HCT116 (cell line): ENCODE data around the gene AGAP5. TPM values are rescaled to one million over a fixed set of nuclear protein-coding genes. Genes with fewer than 3 reads are reported as not detected.
"Not testable (repeated sequence)": the region's sequence is repeated elsewhere in the genome, so short reads cannot be mapped to it uniquely, and the experiment has no call there.

ENCODE experiments used
- ATAC-seq: fragments of 200-7000 bp; cut with Tn5 transposase; 2 replicates; pipeline ENCODE4 v1.9.1; 2020; ENCODE audit warnings: mild to moderate bottlenecking, moderate library complexity
- BruUV-seq: library from RNA; stranded (reverse); fragments of 400-500 nt; replicated peaks from 2 replicates; lab custom pipeline; 2021; lab: Mats Ljungman, UMichigan
- CTCF ChIA-PET: fragments of 300-600 bp; sonication (Branson Sonifier 250); formaldehyde crosslinking; loops from one replicate; lab custom pipeline; 2021; ENCODE audit warnings: antibody characterized with exemption; lab: Charles Lee
- POLR2A ChIA-PET: fragments of 300-600, 350-600 bp; sonication (Branson Sonifier 250); formaldehyde crosslinking; loops from one replicate; lab custom pipeline; 2021; ENCODE audit warnings: antibody characterized with exemption; lab: Charles Lee
- RAD21 ChIA-PET, 2 experiments: fragments of 300-600 bp; sonication (Branson Sonifier 250); formaldehyde crosslinking; loops; one replicate each; lab custom pipeline; 2023; ENCODE audit warnings: low total read pairs in 2 of 2; ENCODE audit not compliant: uncharacterized antibody in 2 of 2, unreplicated experiment in 2 of 2, low non-redundant PET in 1 of 2; lab: Charles Lee
- DNase-seq: peaks from one replicate; pipeline ENCODE4 v3.0.0-alpha.2; 2010; ENCODE audit warnings: low read depth, low spot score
- H2AFZ ChIP-seq: fragments of 200-600 bp; shearing (Covaris generic), sonication (generic); 2 replicates; pipeline ENCODE4 v1.6.1; 2017; ENCODE audit warnings: low read depth, mixed run types, mixed read lengths, antibody characterized with exemption, low read length; ENCODE audit not compliant: poor library complexity, severe bottlenecking
- H3K27ac ChIP-seq: 2 replicates; pipeline ENCODE4 v1.5.1; 2012; ENCODE audit warnings: low read depth, low read length
- H3K27me3 ChIP-seq: fragments of 200-600 bp; sonication (generic); 2 replicates; pipeline ENCODE4 v1.6.1; 2016; ENCODE audit warnings: mixed run types, low read length, mixed read lengths; ENCODE audit not compliant: insufficient read depth
- H3K36me3 ChIP-seq, 2 experiments: fragments of 200-500 bp in 1 of 2; fragments of 200-600 bp in 1 of 2; sonication (Bioruptor generic) in 1 of 2; sonication (generic) in 1 of 2; 2 replicates each; pipeline versions ENCODE4 v1.5.1 to v1.6.1; 2014 to 2016; ENCODE audit warnings: low read length in 2 of 2, inconsistent platforms in 1 of 2, mixed read lengths in 1 of 2, mixed run types in 1 of 2; ENCODE audit not compliant: insufficient read depth in 2 of 2, control insufficient read depth in 1 of 2
- H3K4me1 ChIP-seq, 2 experiments: fragments of 200-600 bp in 1 of 2; sonication (generic) in 1 of 2; 2 replicates each; pipeline versions ENCODE4 v1.5.1 to v1.6.1; 2012 to 2017; ENCODE audit warnings: low read length in 2 of 2, inconsistent platforms in 1 of 2, mild to moderate bottlenecking in 1 of 2, mixed read lengths in 1 of 2, mixed run types in 1 of 2, moderate library complexity in 1 of 2; ENCODE audit not compliant: insufficient read depth in 2 of 2, control insufficient read depth in 1 of 2
- H3K4me2 ChIP-seq: fragments of 200-600 bp; sonication (generic); 2 replicates; pipeline ENCODE4 v1.6.1; 2017; ENCODE audit warnings: mixed run types, low read length, mixed read lengths
- H3K4me3 ChIP-seq, 2 experiments: fragments of 200-600 bp in 1 of 2; sonication (generic) in 1 of 2; replicated peaks in 1 of 2; 2 replicates each; pipeline ENCODE4 v1.5.1; 2011 to 2016; ENCODE audit warnings: low read length in 2 of 2, control low read depth in 1 of 2, low read depth in 1 of 2, mild to moderate bottlenecking in 1 of 2, mixed read lengths in 1 of 2, mixed run types in 1 of 2
- H3K79me2 ChIP-seq: fragments of 200-600 bp; sonication (generic); 2 replicates; pipeline ENCODE4 v1.6.1; 2017; ENCODE audit warnings: mild to moderate bottlenecking, mixed run types, low read length, moderate library complexity, mixed read lengths; ENCODE audit not compliant: insufficient read depth
- H3K9ac ChIP-seq: fragments of 200-600 bp; sonication (generic); 2 replicates; pipeline ENCODE4 v1.6.1; 2016; ENCODE audit warnings: low read length, mixed read lengths
- H3K9me2 ChIP-seq: fragments of 200-600 bp; sonication (generic), shearing (Covaris generic); 2 replicates; pipeline ENCODE4 v1.6.1; 2017; ENCODE audit warnings: mixed run types, mild to moderate bottlenecking, moderate library complexity; ENCODE audit not compliant: insufficient read depth
- H3K9me3 ChIP-seq, 2 experiments: fragments of 200-500 bp in 1 of 2; fragments of 200-600 bp in 1 of 2; sonication (Bioruptor generic) in 1 of 2; sonication (generic) in 1 of 2; 2 replicates each; pipeline ENCODE4 v1.6.1; 2014 to 2017; ENCODE audit warnings: low read length in 2 of 2, mixed read lengths in 2 of 2, inconsistent platforms in 1 of 2, low read depth in 1 of 2, mild to moderate bottlenecking in 1 of 2, mixed run types in 1 of 2, moderate library complexity in 1 of 2; ENCODE audit not compliant: control insufficient read depth in 1 of 2, insufficient read depth in 1 of 2
- H4K20me1 ChIP-seq: fragments of 200-600 bp; sonication (generic), shearing (Covaris generic); 2 replicates; pipeline ENCODE4 v1.6.1; 2017; ENCODE audit warnings: mixed run types, mild to moderate bottlenecking, moderate library complexity; ENCODE audit not compliant: insufficient read depth
- CBX3 ChIP-seq: IDR thresholded peaks from 2 replicates; pipeline ENCODE4 v1.6.1; 2012; ENCODE audit warnings: low read depth
- EGR1 ChIP-seq: IDR thresholded peaks from 2 replicates; pipeline ENCODE4 v1.6.1; 2012; ENCODE audit warnings: low read depth
- ELF1 ChIP-seq: IDR thresholded peaks from 2 replicates; pipeline ENCODE4 v1.6.1; 2012; ENCODE audit warnings: low read depth, borderline replicate concordance
- JUND ChIP-seq: IDR thresholded peaks from 2 replicates; pipeline ENCODE4 v1.6.1; 2012
- POLR2A ChIP-seq: IDR thresholded peaks from 2 replicates; pipeline ENCODE4 v1.7.0; 2011; ENCODE audit warnings: borderline replicate concordance; ENCODE audit not compliant: insufficient read depth, insufficient read length; ENCODE audit errors: extremely low read depth
- POLR2AphosphoS5 ChIP-seq: IDR thresholded peaks from 2 replicates; pipeline ENCODE4 v1.6.1; 2011; ENCODE audit warnings: mild to moderate bottlenecking, low read depth, low read length, moderate library complexity
- RAD21 ChIP-seq: IDR thresholded peaks from 2 replicates; pipeline ENCODE4 v1.6.1; 2012; ENCODE audit warnings: low read depth, mild to moderate bottlenecking
- REST ChIP-seq: IDR thresholded peaks from 2 replicates; pipeline ENCODE4 v1.6.1; 2012; ENCODE audit warnings: low read depth
- SIN3A ChIP-seq: IDR thresholded peaks from 2 replicates; pipeline ENCODE4 v1.6.1; 2012; ENCODE audit warnings: low read depth
- ZBTB33 ChIP-seq: IDR thresholded peaks from 2 replicates; pipeline ENCODE4 v1.6.1; 2011; ENCODE audit warnings: mild to moderate bottlenecking, low read length, moderate library complexity; ENCODE audit not compliant: insufficient replicate concordance; ENCODE audit errors: extremely low read depth
- ZFX ChIP-seq: fragments of 450-650 bp; IDR thresholded peaks from 2 replicates; pipeline ENCODE4 v1.6.1; 2017
- ZNF274 ChIP-seq: fragments of 200-500 bp; sonication (Bioruptor generic); IDR thresholded peaks from 2 replicates; pipeline ENCODE4 v1.6.1; 2014; ENCODE audit warnings: mild to moderate bottlenecking, low read depth, low read length, inconsistent platforms
- intact Hi-C: fragments of 100-400 bp; cut with micrococcal nuclease; formaldehyde crosslinking; loops from 2 replicates; pipeline ENCODE4 v1.10.0; 2022
- total RNA-seq: library from RNA; stranded (reverse); gene quantifications from one replicate; pipeline ENCODE4 v1.2.1, GENCODE V29; 2021; ENCODE audit not compliant: unreplicated experiment
- TF ChIP-seq, protein P1 (sequence below): IDR thresholded peaks from 2 replicates; pipeline ENCODE4 v1.6.1; 2012
- TF ChIP-seq, protein P2 (sequence below): IDR thresholded peaks from 2 replicates; pipeline ENCODE4 v1.6.1; 2012

AGAP5 gene
- total RNA-seq, 1 experiment from 2014 or later, result 7.5 TPM

DNA sequence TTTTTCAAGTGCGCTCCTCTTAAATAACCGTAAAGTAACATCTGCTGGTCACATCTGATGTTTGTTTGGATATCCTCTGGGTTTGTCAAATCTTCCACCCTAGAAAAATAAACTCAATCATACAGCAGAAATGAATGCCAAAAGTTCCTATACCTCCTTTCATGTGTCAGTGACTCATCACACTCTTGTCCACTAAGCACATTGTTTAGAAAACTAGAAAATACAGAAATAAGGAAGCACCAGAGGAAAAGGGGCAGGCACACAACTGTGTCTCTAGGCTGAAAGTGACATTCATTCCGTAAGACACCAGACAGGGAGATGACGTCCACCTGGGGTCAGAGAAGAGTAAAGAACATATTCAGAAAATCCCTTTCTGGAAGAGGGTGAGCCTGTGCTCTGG is 22.7 kb upstream of the AGAP5 start:
- H3K9ac ChIP-seq, ATAC-seq, intact Hi-C loops, POLR2A ChIA-PET, BruUV-seq, H3K4me2 ChIP-seq, H3K79me2 ChIP-seq, CTCF ChIA-PET, H3K9me2 ChIP-seq, H3K4me1 ChIP-seq, H3K27me3 ChIP-seq, H3K9me3 ChIP-seq, H2AFZ ChIP-seq, DNase-seq, H4K20me1 ChIP-seq, H3K4me3 ChIP-seq, H3K27ac ChIP-seq, RAD21 ChIA-PET: not testable (repeated sequence)
- H3K36me3 ChIP-seq, result peaks cover 29 to 46% of the 10 kb centered on the region in 2 experiments

- CTCF ChIA-PET, result no interaction called here
- Histone ChIP-seq H3K27ac (no peak overlapping the region), H3K36me3 (peaks cover 19 to 39% of the 10 kb centered on the region in 2 experiments), H3K9me2 (no peaks in the 10 kb centered on the region), H3K27me3 (no peaks in the 10 kb centered on the region), H3K4me2 (no peak overlapping the region), H3K4me3 (no peak overlapping the region), H2AFZ (no peak overlapping the region), H4K20me1 (no peaks in the 10 kb centered on the region), H3K9me3 (no peaks in the 10 kb centered on the region), H3K79me2 (no peaks in the 10 kb centered on the region), H3K9ac (no peak overlapping the region), H3K4me1 (no peaks in the 10 kb centered on the region)
- no peak for DNase-seq
- RAD21 ChIA-PET, result no interaction called here
- intact Hi-C loops, result no loop called here
- POLR2A ChIA-PET, result no interaction called here
- BruUV-seq, result no TSS peak
- no peak for ATAC-seq
- no peak for TF ChIP-seq ZBTB33
- no peak for TF ChIP-seq CBX3
- no peak for TF ChIP-seq ZNF274
- no peak for TF ChIP-seq ZFX
- TF ChIP-seq, protein P1, sequence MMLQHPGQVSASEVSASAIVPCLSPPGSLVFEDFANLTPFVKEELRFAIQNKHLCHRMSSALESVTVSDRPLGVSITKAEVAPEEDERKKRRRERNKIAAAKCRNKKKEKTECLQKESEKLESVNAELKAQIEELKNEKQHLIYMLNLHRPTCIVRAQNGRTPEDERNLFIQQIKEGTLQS, result no peak
- no peak for TF ChIP-seq SIN3A
- TF ChIP-seq, protein P2, sequence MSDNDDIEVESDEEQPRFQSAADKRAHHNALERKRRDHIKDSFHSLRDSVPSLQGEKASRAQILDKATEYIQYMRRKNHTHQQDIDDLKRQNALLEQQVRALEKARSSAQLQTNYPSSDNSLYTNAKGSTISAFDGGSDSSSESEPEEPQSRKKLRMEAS, result no peak
- TF ChIP-seq POLR2A, result no peak
- no peak for TF ChIP-seq REST
- no peak for TF ChIP-seq POLR2AphosphoS5
- no peak for TF ChIP-seq EGR1
- TF ChIP-seq ELF1, result no peak
- TF ChIP-seq JUND, result no peak
- no peak for TF ChIP-seq RAD21
These were observed 19.6 kb upstream of the AGAP5 start for GRCh38 chr10:73717556-73717955.
